SIG-M5 (cell line): Measurements from ENCODE around the gene IFIT1.
A peak's percentile ranks its signal among the peaks of the same experiment; 100 is the strongest.
"Not testable (repeated sequence)": the region's sequence is repeated elsewhere in the genome, so short reads cannot be mapped to it uniquely, and the experiment has no call there.

Experiments
- DNase-seq: peaks from one replicate; lab custom pipeline; 2025; lab: John Stamatoyannopoulos, UW

The IFIT1 gene

DNA sequence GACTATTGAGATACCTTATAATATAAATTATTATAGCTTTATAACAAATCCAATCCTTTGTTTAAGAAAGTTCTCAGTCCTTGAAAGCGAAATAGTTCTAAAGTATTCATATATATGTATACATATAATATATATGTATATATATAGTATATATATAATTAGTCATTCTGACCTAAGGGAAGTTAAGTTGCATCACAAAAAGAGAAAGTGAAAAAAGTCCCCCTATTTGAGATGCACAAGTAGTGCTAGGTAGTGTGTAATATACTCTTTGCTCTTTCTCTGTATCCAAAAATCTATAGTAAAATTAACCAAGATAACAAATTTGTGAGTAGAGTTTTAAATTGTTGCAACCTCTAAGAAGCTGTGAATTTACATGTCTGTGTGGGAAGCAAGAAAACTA is 27.9 kb upstream of the IFIT1 start:
- no peak for DNase-seq

DNA sequence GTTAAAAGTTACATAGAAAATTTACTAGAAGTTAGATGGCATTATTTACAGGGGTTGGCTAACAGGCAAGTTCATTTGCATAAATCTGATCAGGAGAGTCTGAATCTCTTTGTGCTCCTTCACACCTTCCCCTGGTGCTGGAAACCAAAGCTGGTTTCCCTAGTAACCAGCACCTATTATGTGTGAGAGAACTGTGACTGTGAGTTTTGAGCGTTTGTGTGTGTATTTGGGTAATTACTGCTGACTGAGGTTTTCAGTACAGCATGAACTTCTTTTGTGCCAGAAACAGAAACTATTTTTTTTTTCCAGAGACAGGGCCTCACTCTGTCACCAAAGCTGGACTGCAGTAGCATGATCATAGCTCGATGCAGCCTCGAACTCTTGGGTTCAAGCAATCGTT is 24.9 kb upstream of the IFIT1 start:
- DNase-seq: no peak

DNA sequence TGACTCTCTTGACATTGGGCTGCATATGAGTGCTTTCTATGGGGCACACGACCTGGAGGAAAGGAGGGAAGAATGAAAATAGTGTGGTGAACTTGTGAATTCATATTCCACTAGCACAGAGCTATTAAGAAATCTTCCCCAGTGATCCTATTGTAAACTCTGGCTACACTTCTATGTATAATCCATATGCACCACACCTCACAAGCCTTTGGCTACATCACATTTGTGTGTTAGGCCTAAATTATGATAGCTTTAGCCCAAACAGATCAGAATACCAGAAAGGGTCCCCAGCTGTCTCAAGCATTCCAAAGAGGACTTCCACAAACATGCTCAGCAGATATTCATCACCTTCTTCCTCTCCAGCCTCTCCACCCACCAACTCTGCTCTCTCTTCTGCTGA is 24.3 kb upstream of the IFIT1 start:
- no peak for DNase-seq

DNA sequence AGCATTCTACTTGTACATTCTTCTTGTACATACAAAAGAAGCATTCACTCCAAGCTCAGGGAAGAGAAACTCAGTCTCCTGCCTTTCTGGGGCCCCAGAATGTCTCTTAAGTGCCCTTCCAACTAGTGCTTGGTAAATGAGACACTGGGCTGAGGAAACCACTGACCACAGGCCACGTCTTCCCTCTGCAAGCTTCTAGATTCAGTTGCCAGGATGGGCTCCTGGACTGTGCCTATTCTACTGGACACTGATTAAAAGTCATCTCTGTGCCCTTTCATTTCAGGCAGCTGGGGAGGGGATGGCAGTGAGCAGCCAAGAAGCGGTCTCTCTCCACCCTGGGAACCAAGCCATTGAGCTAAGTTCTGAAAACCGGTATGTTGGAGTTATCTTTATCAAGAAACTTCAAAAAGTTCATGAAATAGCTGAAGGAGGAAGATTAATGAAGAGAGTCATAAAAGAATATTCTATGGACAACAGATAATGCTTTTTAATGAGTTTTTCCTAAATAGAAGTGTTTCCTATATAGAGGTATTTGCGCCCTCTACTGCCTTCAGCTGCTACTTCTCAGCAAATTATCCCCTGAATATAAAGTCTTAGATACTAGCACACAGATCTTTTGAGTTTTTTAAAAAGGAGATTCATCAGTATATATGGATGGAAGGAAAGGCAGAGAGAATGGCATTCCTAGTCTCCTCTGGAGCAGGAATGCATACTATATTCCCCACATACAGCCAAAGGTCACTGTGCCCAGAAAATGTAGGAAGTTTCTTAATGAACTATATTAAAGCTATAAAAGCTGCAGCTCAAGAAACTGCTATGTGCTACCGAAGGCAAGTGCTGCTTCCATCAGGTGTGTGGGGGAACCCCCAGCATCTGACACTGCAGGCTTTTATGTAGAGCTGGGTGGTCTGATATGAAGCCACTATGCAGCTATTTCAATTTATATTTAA is 23.0 kb upstream of the IFIT1 start:
- no peak for DNase-seq

DNA sequence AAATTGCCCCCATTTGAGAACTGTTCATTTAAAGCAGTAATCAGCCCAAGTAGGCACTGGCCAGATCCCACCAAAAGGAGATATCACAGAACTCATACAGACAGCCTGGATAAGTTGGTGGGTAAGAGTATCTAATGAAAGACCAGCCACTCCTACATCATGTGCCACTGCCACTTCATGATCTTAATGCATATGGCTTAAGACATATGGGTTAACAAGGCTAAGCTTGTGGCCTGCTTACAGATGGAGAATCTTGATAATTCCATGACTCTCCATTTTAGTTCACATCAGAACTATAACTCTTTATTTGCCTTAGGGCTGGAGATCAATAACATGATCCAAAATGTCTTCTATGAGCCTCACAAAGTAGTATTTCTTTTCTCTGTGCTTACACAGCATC is 21.3 kb upstream of the IFIT1 start:
- no peak for DNase-seq

DNA sequence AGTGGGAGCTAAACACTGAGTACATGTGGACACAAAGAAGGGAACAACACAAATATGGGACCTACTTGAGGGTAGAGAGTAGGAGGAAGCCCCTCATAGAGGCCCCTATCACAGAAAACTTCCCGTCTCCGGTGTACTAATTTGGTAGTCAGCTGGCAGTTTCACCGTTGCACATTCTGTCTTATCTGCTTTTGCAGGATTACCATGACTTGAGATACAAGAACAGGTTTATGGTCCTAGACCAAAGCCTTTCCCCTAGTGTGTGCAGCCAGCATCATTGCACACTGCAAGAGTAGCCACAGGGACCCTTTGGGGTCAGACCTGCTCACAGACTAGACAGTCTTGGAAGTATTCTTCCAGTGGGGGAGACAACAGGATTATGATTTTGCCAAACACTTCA is 20.4 kb upstream of the IFIT1 start:
- no peak for DNase-seq

DNA sequence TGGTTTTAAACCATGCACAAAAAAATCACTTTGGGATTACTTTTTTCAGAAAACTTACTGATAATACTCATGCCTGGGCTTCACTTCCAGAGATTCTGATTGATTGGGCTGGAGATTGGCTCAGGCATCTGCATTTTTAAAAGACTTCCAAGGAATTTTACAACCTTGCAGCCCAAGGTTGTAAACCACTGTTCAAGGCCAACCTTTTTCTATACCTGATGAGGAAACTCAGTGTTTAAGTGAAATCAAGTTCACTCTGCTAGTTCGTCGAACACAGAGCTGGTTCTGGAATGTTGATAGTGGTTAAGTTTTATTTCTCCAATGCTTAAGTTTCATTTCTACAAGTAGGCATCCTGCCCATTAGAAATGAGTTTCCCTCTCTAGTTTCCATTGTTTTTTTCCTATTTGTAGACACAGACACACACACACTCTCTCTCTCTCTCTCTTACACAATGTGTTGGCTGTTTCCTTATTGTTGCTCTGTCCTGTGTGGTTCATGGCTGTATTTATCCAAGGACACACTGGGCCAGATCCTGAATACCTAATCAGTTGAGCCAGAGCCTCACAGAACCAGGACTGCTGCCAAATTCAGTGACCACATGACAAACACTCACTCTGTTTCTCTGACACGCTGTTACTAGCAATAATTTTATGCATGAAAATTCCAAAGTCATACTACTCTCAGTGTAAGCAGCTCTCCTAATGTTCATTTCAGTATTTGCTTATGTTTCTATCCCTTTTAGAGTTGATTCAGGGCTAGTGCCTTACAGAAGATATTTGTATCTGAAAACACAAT is 18.3 kb upstream of the IFIT1 start:
- no peak for DNase-seq

DNA sequence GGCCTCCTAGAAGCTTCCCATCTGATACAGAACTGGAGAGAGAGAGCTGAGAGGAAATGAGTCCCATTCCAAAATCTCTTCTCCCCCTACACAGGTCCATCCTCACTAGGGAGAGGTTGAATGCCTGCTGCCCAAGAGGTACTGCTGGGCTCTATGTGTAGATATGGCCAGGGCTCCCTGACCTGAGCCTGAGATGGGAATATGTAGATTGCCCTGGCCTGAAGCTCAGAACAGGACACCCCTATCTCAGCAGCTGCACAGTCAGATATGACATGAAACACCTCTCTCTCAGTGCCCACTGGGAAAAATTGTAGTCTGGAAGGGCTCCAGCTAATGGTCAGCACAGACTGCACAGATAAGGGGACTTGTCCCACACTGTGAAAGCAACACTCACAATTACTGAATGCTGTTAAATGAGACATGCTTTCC is 17.7 kb upstream of the IFIT1 start:
- no peak for DNase-seq

DNA sequence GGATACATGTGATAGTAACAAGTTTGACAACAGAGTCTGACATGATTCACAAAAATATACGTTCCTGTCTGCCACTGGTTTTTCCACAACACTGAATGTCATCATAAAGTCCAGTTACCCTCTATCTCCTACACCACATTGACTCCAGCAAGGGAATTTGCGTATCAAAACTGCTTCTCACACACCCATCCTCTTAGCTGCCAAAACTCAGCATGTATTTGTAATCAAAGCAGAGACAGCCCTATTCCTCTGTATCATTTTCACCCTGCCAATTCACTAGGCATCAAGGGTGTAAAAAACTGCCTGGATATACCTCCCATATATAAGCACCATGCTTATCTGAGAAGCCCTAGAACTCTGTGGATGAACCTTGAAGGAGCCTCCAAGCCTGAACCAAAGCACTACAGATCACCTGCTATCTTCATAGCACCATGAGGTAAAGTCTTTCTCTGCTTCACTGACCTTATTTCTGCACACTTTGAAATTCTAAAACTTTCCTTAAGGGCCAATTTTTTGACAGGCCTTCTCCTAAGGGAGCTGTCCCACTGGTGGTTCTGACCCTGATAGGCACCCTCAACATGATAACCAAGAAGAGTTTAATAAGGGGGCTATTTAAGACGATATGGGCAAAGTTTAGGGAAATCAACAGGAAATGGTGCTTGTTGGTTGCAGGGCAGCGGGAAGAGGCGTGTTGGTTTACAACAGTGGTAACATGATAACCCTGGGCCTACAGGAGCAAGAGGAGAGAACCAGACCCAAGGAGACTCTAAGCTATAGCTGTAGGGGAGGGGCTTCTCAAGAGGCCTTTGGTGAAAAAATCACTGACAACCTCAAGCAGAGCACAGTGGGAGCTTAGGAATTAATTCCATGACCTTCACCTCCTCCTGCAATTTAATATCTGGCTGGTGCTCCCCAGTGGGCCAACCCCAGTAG is 14.5 kb upstream of the IFIT1 start, which contains the start of gene IFIT1B:
Gene IFIT1B (plus strand): TSS at position 352 of the 933 bp plus-strand sequence. CDS start 80 bp downstream, at position 432.
- no peak for DNase-seq

DNA sequence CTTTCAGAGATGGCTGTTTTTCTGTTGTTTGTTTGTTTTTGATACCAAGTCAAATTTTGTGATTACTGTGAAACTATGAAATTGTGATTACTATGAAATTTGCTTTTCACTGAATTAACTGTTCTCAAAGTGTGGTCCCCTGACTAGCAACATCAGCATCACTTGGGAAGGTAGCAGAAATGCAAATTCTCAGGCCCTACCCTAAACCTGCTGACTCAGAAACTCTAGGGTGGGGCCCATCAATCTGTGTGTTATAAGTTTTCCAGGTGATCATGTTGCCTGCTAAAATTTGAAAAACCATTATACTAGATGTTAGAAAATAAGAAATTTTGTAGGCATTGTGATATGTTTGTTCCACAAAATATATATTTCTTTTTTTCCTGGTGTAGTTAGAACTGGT is 13.3 kb upstream of the IFIT1 start:
- no peak for DNase-seq

DNA sequence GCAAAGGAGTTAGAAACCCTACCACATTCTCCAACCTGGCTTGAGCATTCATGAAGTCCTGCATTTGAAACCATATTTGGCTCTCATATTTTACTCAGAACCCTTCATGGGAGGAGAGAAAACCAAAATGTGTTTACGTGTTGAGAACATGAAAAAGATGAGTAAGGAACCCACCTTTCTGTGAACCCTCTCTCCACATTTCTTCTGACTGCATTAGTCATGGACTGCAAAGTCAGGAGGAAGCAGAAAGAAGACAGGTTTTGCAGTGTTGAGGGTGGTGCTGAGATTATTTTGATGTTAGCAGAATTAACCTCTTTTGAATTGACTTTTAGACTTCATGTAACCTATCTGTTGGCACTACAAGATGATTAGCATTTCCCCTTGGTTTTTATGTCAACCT is 9.7 kb upstream of the IFIT1 start:
- DNase-seq: no peak

DNA sequence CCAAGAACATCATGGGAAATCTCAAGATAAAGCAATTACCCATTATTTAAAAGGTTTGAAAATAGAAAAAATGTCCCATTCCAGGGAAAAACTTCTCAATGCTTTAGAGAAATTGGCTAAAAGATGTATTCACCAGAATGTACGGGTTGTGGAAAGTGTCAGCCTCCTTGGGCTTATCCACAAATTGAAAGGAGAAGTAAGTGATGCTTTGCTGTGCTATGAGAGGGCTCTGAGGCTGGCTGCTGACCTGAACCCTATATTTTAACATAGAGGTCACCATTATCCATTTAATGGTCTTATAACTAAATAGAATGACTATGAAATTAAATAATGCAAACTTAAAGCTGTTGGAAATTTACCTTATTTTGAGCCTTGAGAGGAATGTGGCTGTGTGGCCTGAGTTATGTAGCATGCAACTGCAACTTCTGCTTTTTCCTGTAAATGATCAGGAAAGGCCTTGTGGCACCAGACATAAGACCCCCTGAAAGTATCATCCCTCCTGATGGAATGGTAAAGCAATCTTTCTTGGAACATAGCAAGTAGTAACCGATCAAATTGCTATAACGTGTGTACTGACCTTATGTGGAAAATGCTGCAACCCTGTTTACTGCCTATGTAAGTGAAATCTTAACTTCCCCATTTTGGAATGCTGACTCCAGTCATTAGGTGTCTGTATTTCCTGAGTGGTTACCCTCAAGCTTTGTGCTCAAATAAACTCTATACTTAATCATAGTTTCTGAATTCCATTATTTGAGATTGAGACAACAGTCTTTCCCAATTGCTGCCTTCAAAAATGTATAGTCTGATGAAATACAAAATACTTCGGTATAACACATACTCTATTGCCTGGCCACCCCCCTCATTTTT is 7.7 kb upstream of the IFIT1 start:
- DNase-seq: peak; percentile 17

DNA sequence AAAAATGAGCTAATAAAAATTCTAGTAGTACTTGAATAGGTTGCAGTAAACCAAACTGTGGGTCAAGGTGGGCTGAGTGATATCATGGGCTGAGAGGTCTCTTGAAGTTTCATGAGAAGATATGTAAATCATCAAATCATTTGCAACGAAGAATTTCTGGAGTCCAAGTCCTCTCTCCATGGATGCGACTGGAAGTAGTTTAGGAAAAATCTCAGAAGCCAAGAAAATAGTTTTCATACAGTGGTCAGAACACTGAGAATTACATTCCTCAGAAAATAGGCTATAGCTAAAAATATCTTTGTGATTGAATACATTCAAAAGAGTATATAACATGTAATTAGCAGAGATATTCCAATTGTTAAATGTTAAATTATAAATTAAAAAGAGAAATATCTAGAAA is 3.6 kb upstream of the IFIT1 start:
- no peak for DNase-seq

DNA sequence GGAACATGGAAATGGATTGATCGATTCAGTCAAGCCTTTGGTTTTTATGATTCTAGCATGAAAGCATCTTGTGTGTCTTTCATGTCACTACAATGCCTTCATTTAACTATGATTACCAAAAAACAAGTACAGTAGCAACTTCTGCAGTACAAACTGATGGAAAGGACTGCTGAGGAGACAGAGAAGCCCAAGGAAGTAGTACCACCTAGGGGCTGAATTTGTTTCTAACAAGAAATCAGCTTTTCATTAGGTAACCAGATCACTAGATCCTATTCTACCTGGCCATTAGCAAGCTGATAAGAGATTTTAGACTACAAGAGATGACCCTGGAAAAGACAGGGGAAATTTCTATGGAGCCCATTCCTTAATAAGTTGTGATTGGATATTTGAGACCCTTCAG is 3.2 kb upstream of the IFIT1 start:
- DNase-seq: no peak

DNA sequence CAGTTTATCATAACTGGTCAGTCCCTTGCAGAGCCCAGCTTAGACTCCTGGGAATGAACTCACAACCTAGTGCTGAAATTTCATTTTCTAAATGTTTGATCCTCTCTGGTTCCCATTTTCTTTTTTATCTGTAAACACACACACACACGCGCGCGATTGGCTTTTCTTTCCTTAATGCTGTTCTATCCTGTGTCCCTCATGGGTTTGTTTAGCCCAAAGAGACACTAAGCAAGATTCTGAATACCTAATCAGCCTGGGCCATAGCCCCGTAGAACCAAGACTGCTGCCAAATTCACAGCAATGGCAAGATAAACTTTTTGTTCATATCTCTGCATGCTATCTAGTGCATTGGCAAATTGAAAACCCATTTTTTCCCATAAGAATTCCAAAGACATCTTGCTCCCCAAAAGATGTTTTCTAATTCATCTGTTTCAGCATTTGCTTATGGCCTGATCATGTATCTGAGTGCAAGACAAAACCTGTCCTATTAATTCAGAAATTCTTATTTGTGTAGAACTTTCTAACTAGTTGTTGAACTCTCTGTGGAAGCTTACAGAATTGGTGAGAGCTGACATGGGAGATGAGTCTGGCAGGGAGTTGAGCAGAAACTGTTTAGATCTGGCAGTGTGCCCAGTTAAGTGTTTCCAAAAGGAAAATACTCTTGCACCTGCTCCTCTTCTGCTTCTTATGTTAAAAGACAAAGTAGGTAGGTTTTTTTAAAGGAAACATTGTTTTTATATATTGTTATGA is 1.8 kb upstream of the IFIT1 start:
- no peak for DNase-seq

DNA sequence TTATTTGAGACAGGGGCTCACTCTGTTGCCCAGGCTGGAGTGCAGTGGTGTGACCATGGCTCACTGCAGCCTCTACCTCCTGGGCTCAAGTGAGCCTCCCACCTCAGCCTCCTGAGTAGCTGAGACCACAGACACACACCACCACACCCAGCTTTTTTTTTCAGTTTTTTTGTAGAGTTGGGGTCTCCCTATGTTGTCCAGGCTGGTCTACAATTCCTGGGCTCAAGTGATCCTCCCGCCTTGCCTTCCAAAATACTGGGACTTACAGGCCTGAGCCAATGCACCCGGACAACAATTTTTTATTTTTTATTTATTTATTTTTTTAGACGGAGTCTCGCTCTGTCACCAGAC is 1.2 kb upstream of the IFIT1 start:
- not testable (repeated sequence) for DNase-seq

DNA sequence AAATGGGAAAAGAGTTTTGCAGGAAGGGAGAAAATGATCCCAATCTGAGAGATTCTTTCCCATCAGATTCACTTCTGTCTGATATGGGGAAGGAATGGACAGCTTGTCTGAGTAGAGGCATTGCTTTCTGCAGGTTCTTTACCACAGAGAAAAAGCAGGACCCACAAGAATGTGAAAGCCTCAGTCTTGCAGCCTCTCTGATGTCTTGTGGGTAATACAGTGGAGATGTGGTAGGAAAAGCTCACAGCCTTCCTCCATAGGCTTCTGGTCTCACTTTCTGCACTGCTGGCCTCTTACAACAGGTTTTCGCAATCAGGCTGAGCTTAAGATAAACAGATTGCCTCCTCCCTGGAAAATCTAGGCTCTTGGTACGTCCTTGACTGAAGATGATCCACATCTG is 551 bp downstream of the IFIT1 start:
- DNase-seq: no peak

DNA sequence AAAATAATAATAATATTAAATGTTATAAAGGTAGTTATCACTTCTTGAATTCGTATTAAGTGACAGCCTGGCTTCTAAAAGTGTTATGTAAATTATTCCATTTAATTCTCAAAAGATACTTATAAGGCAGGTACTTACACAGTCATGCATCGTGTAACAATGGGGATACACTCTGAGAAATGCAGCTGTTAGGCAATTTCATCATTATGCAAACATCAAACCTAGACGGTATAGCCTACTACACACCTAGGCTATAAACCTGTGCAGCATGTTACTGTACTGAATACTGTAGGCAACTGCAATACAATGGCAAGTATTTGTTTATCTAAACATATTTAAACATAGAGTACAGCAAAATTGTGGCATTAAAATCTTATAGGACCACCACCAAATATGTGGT is 1.5 kb downstream of the IFIT1 start:
- no peak for DNase-seq

DNA sequence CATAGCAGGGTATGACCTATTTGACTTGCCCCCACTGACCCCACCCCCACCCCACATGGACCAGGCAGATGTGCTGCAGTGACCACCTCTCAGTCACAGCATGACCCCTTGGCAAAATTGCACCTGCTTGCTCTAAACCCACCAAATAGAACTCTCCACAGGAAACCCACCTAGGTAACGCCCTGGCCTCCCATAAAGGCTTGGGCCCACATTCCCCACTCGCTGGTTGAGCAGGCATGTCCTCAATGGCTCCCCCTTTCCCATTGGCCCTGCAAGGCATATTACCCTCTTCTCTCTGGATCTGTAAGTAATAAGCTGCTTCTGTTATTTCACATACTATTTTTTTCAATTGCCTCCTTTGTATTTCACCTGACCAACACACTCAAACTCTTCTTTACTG is 2.7 kb downstream of the IFIT1 start:
- DNase-seq: no peak

DNA sequence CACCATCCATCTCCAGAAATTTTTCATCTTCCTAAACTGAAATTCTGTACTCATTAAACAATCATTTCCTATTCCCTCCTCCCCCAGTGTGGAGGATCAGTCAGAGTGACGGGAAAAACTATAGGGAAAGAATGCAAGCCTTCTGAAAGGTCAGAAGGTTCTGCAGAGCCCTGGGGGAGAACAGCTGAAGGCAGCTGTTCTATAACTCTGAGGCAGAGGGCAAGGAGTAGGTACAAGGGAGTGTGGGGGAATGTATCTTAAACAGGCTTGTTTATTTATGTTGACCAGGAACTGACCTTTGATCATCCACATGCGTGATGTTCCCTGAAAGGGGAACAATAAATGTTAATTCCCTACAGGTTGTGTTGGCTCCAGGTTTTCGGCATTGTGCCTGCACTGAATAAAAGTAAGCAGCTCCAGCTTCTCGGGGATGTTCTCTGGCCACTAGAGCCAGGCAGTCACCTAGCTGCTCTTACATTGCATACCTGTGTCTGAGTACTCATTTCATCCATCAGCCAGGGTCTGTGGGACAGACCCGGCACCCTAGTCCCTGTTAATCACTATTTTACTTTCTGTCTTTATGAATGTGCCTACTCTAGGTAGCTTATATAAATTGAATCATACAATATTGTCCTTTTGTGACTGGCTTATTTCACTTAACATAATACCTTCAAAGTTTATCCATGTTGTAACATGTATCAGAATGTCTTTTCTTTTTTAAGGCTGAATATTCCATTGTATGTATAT is 5.8 kb downstream of the IFIT1 start:
- no peak for DNase-seq
